Loucy (cell line): Measurements from ENCODE around the gene FER.

Experiments used
- CTCF ChIP-seq: fragments of 200-600 bp; sonication (generic); conservative IDR thresholded peaks from 2 replicates; pipeline ENCODE4 v1.5.1; 2014; ENCODE audit warnings: mild to moderate bottlenecking, antibody characterized with exemption, low read length
- EZH2phosphoT487 ChIP-seq: fragments of 200-600 bp; IDR thresholded peaks from 2 replicates; pipeline ENCODE4 v1.6.1; 2018; ENCODE audit warnings: antibody characterized with exemption, mild to moderate bottlenecking, moderate library complexity, borderline replicate concordance

GRCh38 chr5:109163336-109163735 lies 415.6 kb downstream of the FER start:
- TF ChIP-seq CTCF, result no peak
- TF ChIP-seq EZH2phosphoT487, result no peak
